AG04449 (cell line): ENCODE results near the gene DMPK.

ENCODE experiments used
- CTCF ChIA-PET: fragments of 350-600 bp; formaldehyde crosslinking; extraction: SDS; loops from one replicate; lab custom pipeline; 2021; ENCODE audit warnings: antibody characterized with exemption; lab: Yijun Ruan, JAX
- POLR2A ChIA-PET: fragments of 400-600, 350-600 bp; formaldehyde crosslinking; extraction: SDS; loops from one replicate; lab custom pipeline; 2020; ENCODE audit warnings: antibody characterized with exemption, inconsistent platforms; lab: Yijun Ruan, JAX
- DNase-seq: peaks from one replicate; pipeline ENCODE4 v3.0.0-alpha.2; 2010; ENCODE audit warnings: low read depth, low spot score
- H3K4me3 ChIP-seq: 2 replicates; pipeline ENCODE4 v1.5.1; 2011; ENCODE audit warnings: low read depth, mild to moderate bottlenecking, control low read depth, low read length
- TF ChIP-seq, protein P1 (sequence below): IDR thresholded peaks from one replicate; pipeline ENCODE4 v1.5.1; 2011; ENCODE audit warnings: mild to moderate bottlenecking, moderate library complexity, low read length, control low read depth, inconsistent platforms; ENCODE audit not compliant: insufficient read depth; ENCODE audit errors: missing control alignments

DMPK gene

DNA sequence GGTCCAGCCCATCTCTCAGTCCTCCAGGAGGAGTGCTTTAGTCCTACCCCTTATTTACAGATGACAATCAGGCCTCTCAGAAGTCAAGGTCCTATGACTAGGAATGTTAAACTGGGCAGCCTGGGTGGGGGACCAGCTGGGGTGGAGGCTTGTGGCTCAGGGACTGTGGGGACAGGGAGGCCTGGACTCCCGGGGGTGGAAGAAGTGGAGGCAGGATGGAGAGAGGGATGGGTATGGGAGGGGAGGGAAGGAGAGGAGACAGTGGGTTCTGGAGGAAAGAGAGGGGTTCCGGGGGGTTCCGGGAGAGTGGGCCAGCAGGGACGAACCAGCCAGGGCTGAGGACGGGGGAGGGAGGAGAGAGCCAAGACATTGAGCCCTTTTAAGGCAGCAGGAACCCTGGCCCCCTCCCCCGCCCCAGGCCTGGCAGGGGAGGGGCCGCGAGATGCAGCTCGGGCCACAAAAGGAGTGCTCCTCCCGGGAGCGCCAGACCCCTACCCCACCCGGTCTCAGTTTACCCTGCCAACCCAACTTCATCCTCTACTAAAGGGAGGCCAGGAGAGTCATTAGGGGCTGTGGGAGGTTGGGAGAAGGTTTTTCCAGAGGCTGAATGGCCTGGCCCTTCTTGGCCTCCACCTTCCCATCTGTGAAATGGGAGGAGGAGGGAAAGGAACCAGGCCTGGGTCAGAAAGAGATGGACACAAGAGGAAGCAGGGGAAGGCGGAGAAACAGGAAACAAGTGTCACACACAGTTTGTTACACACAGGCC lies 1.7 kb downstream of the DMPK start:
- CTCF ChIA-PET: interaction anchor here (1.2 to 3.4 kb wide), 4 partner anchors 8 to 36 kb away, joined by 3 to 46 read pairs (median 12); partner anchors contain the start of gene SIX5
- no peak for DNase-seq
- TF ChIP-seq, protein P1, sequence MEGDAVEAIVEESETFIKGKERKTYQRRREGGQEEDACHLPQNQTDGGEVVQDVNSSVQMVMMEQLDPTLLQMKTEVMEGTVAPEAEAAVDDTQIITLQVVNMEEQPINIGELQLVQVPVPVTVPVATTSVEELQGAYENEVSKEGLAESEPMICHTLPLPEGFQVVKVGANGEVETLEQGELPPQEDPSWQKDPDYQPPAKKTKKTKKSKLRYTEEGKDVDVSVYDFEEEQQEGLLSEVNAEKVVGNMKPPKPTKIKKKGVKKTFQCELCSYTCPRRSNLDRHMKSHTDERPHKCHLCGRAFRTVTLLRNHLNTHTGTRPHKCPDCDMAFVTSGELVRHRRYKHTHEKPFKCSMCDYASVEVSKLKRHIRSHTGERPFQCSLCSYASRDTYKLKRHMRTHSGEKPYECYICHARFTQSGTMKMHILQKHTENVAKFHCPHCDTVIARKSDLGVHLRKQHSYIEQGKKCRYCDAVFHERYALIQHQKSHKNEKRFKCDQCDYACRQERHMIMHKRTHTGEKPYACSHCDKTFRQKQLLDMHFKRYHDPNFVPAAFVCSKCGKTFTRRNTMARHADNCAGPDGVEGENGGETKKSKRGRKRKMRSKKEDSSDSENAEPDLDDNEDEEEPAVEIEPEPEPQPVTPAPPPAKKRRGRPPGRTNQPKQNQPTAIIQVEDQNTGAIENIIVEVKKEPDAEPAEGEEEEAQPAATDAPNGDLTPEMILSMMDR: no peak
- POLR2A ChIA-PET: interaction anchor here (3.4 kb wide), 1 partner anchor 11 kb away, joined by 65 read pairs; the partner anchor contains the start of gene SIX5
- peak overlapping the region; percentile 61 for H3K4me3 ChIP-seq

DNA sequence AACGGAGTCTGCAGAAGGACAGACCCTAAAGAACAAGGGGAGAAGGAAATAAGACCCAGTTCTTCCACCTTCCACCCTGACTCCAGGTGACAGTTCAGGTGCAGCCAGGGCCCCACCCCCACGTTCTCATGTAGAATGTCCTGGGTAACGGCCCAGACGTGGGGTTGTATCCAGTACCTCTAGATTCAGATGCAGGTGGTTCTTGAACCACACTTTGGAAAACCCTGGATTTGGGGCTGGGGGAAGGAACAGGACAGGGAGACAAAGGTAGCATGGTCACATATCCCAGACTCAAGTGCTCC lies 2.2 kb downstream of the DMPK start:
- TF ChIP-seq, protein P1: no peak
- ChIA-PET CTCF (interaction anchor here (1.2 to 2.7 kb wide), 3 partner anchors 10 to 37 kb away, joined by 3 to 17 read pairs (median 3); partner anchors contain the start of gene SIX5), POLR2A (interaction anchor here (3.4 kb wide), 1 partner anchor 10 kb away, joined by 65 read pairs; the partner anchor contains the start of gene SIX5)
- peak overlapping the region; percentile 23 for H3K4me3 ChIP-seq
- DNase-seq: no peak

DNA sequence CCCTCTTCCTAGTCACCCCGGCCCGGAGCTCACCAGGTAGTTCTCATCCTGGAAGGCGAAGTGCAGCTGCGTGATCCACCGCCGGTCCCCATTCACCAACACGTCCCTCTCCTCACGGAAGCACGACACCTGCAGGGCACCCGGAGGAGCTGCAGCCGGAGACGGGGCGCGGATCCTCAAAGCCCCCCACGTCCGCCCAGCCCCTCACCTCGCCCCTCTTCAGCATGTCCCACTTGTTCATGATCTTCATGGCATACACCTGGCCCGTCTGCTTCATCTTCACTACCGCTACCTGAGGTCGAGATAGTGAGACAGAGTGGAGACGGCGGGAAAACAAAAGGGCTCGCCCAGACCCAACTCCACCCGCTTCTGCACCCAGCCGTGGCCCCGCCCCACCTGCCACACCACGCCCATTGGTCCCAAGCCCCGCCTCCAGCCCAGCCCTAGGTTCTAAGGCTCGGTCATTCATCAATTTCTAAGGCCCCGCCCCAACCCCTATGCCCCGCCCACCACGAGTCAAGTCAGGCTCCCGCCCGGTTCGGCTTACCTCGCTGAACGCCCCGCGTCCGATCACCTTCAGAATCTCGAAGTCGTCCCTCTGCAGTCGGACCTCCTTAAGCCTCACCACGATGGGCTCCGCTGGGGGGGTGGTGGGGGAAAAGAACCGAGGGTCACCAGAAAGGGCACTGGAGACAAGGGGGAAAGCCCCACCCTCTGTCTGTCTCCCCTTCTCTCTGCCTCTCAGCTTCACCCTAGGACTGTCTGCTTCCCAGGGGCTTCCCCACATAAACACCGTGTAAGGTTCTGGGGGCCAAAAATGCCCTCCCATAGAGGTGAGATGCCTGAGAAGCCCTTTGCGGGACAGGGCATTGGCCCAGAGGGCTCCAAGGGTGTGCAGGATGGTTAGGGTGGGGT lies 2.8 kb downstream of the DMPK start:
- no peak for DNase-seq
- peak overlapping the region; percentile 23 for H3K4me3 ChIP-seq
- CTCF ChIA-PET: interaction anchor here (1.0 to 2.7 kb wide), 5 partner anchors 10 to 21 kb away, joined by 3 to 17 read pairs (median 4); partner anchors contain the start of gene SIX5
- TF ChIP-seq, protein P1: peak; percentile 40
- POLR2A ChIA-PET: interaction anchor here (0.9 kb wide), 1 partner anchor 9 kb away, joined by 5 read pairs; no protein-coding TSS in a partner anchor

DNA sequence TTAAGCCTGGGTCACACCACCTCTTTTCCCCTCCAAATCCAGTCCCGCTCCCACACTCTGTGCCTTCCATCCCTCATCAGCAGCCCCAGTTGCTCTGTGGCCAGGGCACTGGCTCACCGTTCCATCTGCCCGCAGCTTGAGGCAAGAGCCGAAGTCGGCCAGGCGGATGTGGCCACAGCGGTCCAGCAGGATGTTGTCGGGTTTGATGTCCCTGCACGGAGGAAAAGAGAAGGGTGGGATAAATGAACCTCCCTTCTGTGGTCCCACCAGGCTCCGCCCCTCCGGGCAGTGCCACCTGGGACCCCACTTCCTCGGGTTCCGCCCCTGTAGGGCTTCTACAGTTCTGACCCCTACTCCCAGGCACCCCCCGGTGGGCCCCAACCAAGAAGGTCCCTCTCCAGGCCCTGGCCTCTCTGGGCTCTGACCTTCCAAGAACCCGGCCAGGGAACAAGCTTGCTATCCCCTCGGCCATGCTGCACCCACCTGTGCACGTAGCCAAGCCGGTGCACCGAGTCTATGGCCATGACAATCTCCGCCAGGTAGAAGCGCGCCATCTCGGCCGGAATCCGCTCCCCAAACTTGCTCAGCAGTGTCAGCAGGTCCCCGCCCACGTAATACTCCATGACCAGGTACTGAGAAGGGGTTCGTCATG lies 4.2 kb downstream of the DMPK start:
- H3K4me3 ChIP-seq: no peak overlapping the region
- TF ChIP-seq, protein P1: no peak
- no peak for DNase-seq
- ChIA-PET POLR2A (no interaction called here), CTCF (interaction anchor here (1.2 to 2.7 kb wide), 2 partner anchors 8 to 22 kb away, joined by 3 to 17 read pairs; partner anchors contain the start of gene SIX5)

DNA sequence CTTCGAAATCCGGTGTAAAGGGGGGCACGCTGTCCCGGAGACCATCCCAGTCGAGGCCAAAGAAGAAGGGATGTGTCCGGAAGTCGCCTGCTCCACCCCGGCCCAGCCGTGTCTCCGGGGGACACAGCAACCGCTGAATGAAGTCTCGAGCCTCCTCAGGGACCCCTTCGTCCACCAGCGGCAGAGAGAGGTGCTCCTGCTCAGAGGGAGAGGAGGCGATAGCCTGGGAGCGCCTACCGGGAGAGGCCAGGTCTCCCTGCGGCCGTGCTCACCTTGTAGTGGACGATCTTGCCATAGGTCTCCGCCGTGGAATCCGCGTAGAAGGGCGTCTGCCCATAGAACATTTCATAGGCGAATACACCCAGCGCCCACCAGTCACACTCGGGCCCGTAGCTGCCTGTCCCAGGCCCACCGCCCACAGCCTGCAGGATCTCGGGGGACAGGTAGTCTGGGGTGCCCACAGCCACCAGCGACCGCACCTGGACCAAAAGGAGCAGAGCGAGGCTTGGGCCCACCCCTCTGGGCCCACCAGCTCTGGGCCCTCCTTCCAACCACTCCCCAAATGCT lies 4.8 kb downstream of the DMPK start:
- ChIA-PET CTCF (interaction anchor here (2.7 kb wide), 1 partner anchor 8 kb away, joined by 17 read pairs; the partner anchor contains the start of gene SIX5), POLR2A (no interaction called here)
- DNase-seq: no peak
- TF ChIP-seq, protein P1: no peak
- no peak overlapping the region for H3K4me3 ChIP-seq
